ENCODE results near the gene EEFSEC. TPM values are rescaled to one million over a fixed set of nuclear protein-coding genes. Genes with fewer than 3 reads are reported as not detected.

Gene EEFSEC
- total RNA-seq, 1 experiment from 2014 or later = 6.1 TPM

DNA sequence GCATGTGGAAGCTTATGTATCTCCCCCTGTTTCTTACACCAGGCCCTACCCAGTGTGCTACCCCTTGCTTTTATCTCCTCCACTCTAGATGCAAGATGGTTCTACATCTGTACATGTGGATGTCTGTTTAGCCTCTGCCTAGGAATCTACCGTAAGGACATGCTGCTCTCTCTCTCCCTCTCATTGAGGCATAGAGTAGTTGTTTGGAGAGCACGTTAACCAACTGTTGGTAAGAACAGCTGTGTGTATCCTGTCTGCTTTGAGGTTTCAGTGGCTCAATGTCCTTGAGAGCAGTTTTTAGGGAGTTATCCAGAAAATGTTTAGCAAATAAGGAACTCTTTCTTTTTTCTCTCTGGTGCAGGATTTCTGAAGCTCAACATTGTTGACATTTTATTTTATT is 160.7 kb downstream of the EEFSEC start:
- DNase-seq (ENCODE audit: low spot score) = no peak

DNA sequence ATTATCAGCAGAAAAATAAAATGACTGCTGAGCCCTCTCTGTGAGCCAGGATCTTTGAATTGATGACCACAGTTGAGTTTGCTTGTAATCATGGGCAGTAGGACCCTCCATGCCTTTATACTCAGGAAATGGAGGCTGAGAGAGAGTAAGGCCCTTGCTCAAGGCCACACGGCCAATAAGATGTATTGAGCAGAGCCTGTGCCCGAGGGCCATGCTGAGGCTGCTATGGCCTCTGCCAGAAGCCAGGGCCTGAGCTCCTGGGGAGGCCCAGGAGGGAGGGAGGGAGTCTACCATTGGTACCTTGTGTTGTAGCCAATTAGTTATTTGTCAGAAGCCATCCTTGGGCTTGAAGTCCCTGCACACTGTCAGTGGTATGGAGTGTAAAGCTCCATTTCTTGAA is 162.0 kb downstream of the EEFSEC start:
- DNase-seq (ENCODE audit: low spot score) = no peak

DNA sequence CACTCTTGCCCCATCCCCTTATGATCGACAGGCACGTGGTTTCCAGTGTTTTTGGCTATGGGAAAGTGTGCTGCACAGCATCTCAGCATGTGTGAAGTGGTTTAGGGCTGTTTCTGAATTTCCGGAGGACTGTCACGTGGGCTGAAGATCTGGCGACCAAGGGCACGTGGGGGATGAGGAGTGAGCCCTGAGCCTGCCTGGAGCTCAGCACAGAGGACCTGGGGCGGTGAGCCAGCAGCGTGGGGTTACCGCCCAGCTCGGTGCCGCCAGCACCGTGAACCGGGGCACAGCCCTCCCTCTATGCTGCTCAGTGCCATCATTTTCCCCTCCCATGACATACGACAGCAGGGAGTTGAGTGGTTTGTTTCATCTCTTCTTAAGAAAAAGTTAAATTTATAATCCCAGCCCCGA is 163.2 kb downstream of the EEFSEC start:
- DNase-seq (ENCODE audit: low spot score) = no peak

DNA sequence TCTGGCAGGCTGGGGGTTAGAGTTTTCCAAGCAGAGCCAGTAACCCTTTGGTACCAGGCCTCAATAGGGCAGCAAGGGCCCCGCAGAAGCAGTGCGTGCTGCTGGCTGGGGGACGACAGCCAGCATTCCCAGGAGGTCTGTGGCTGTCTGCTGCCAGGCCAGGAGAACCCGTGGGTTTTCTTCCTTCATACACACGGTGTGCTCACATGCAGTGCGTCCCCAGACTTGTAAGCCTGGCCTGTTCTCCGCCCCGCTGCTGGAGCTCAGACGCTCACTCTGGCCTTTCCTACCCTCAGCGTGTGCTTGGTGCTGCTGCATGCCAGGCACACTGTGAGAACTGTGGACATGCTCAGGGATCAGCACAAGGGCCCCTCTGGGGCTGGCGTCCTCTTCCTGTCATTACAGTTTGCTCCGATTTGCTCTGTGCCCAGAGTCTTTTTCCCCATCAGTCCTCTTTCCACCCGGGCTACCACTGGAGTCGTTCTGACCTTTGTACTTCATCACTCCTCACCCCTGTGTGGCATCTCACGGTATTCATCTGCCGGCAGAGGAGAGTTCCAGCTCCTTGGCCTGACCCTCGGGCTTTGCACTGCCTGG is 163.9 kb downstream of the EEFSEC start:
- DNase-seq (ENCODE audit: low spot score) = no peak

DNA sequence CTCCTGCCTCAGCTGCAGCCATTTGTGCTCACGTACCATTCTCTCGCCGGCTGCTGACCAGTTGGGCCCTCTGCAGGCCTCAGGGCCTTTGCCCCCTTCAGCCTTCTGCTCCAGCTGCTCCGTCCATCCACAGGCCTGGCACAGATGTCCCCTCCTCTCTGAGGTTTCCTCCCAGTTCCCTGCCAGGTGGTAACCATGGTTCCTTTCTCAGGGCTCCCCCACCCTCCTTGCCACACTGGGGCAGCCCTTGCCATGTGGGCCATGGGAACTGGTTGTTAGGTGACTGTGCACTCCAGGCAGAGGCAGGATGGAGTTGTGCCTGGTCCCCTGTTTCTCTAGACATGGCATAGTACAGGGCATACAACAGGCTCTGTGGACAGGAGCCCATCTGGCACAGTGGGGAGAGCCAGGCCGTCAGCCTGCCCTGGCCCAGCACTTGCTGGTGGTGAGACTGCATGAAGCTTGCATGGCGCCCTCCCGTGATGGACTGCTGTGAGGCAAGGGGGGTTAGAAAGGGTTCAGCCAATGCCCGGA is 164.5 kb downstream of the EEFSEC start:
- DNase-seq (ENCODE audit: low spot score) = no peak

DNA sequence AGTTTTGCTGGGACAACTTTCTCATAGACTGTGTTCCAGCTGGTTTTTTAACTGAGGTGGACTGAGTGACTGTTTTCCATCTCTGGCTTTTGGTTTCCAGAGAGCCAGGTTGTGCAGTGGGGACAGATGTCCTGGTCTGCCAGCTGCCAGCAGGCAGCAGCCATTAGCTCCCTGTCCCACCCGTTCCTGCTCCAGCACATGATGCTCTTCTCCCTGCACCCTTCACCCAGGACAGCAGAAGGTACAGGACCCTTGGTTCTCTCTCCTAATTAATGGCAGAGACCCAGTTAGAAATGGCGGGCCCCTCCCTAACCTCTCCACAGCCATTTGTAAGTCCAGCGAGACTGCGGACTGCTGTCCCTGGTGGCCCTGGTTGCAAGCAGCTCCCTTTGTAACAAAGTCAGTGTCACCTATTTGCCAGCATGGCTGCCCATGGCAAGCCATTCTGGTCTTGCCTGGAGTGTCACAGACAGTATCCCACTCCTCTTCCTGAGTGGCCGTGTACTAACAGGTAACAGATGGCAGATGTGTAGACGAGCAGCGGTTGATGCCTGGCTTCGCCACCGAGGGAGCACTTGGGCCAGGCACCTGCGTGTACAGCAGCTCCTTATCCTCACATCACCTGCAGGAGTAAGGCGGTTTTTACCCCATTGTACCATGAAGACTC is 165.1 kb downstream of the EEFSEC start:
- DNase-seq (ENCODE audit: low spot score) = no peak

DNA sequence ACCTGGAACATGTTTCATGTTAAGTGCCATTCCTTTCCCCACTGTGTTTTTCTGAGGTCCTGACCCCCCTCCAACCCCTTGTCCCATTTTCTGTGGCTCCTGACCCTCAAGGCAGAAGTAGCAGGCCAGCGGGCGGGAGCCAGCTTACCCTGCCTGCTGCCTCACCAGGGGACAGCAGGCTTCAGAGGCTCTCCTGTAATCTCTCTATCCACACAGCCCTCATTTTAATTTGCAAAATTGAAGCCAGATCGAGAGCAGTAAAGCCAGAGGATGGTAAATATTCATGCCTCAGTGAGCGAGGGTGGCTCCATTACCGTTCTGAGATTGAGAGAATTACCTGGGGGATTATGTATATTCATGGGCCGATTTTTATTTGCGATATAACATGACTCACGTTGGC is 165.8 kb downstream of the EEFSEC start:
- DNase-seq (ENCODE audit: low spot score) = no peak

DNA sequence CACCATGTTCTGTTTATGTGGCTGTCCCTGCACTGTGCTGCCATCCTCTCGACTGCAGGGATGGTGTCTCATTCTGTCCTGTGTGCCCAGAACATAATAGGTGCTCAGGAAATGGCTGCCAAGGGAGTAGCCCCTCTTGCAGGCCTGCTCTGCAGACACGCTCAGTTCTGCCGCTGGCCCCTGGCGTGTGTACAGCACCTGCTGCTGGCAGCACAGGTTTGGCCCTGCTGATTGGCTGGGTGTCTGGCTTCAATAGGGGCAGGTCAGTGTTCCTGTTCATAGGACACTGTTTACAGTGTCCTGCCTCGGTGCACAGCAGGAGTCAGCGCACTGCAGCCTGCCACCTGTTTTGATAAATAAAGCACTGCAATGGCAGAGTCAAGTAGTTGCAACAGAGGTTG is 166.5 kb downstream of the EEFSEC start:
- no peak for DNase-seq (ENCODE audit: low spot score)

DNA sequence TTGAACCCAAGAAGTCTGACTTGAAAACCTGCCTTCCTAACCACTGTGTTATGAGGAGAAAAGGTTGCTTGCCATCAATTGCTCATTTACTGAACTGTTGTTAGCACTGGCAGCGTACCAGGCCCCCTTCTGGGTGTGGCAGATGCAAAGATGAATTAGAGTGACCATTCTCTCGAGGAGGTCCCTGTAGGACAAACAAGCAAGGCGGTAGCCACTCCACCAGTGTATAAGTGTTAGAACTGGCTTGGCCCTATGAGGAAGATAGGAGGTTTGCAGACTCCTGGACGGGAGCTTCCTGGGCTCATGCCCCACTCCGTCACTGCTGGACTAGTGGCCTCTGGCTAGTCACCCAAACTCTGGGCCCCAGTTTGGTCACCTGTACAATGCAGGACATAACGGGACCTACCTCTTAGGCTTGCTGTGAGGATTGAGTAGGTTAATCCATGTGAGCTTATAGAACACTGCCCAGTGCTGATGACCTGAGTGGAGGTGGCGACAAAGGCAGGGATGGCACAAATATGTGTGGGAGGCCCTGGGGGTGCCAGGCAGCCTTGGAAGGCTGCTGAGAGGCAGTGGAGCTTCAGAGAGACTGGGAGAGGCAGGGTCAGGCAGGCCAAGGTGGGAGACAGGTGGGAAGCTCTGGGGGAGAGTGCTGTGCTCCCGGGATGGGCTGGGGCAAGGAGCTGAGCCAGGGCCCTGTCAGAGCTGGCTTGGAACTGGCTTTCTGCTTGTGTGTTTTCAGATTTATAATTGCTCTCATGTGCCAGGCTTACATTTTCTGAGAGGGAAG is 167.5 kb downstream of the EEFSEC start:
- no peak for DNase-seq (ENCODE audit: low spot score)

DNA sequence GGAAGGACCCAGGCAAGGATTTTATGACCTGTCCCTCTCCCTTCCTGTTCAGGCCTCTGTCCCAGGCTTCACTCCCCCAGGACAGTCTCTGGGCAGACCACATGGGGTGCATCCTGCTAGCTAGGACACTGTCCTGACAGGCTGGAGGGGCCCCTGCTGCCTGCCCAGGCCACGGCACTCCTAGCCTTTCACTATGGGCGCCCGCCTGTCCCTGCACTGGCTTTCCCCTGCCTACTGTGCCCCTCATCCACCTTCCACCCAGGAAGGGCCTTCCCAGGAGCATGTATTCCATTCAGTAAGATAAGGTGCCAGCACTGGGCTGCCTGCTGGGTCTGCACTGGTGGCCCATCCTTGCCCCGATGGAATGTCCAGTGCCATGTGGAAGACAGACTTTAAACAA is 168.1 kb downstream of the EEFSEC start:
- no peak for DNase-seq (ENCODE audit: low spot score)

DNA sequence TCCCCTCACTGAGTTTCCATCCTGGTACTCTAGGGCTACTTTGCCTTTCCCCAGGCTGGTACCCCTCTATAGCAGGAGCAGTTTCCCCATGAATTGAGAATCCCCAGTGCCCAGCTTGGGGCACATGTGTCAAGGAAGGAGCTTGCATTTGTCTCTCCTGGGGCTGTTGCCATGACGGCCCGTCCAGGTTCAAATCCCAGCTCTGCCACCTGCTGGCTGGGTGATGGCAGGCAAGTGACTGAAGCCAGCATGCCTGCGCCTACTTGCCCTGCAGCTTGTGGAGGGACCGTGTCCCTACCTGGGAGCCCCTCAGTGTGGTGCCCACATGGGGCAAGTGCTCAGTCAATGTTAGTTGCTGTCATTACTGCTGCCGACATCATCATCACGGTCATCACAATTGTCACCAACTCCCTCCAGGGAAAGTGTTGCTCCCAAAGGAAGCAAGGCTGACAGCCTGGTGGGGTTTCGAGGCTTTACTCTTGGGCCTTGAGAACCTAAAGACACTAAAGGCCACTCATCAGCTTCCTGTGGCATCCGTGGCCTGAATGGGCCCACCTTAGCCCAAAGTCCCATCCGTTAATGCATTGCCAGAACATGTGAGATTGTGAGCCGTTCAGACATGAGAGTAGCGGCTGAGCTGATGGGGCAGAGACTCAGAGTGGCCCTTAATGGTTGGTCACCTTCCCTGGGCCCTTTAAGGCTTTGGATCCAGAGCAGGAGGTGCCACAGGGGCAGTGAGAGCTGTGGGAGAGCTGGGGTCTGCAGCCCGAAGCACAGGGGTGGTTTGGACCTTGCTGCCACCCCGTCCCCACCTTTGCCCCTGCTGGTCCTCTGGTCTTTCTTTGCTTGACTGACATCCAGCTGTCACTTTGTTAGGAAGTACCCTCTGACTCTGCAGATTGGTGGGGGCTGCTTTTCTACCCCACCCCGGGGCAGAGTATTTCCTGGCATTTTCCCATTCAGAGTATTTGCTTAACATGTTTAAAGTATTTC is 169.0 kb downstream of the EEFSEC start:
- peak; percentile 40 for DNase-seq (ENCODE audit: low spot score)

DNA sequence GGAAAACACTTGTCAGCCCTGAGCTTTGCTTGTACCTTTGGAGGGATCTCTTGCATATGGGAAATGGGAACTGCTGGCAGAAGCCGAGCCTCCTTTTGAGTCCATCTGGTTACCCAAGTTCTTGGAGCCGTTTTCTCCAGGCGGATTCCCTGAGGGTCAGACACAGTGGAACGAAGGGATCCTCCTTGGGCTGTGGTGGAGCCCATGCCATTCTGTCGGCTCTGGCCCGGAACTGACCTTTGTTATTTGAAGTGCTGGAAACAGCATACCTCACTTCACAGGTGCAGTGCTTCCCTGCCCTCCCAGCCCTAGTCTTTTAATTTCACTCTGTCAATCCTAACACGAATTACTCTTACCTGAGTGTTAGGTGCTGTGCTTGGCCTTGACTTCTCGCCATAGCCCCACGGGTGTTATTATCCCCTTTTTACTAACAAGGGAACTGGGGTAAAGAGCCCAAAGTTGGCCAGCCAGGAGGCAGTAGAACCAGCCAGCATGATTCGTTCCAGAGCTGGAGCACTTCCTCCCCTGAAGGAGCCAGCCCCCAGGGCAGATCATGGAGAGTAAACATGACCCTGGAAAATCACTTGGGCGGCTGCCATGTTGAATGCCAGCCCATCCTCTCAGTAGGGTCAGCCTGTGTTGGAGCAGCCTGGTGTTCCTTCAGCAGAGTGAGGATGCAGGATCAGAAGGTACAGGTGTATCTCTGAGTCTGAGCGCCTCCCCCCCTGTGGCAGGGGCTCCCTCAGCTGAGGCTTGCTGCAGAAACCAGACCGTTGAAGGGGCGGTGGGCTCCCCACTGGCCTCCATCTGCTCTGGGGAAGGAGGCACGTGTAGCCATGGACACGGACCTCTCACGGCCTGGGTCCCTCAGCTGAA is 170.2 kb downstream of the EEFSEC start:
- DNase-seq (ENCODE audit: low spot score) = no peak

DNA sequence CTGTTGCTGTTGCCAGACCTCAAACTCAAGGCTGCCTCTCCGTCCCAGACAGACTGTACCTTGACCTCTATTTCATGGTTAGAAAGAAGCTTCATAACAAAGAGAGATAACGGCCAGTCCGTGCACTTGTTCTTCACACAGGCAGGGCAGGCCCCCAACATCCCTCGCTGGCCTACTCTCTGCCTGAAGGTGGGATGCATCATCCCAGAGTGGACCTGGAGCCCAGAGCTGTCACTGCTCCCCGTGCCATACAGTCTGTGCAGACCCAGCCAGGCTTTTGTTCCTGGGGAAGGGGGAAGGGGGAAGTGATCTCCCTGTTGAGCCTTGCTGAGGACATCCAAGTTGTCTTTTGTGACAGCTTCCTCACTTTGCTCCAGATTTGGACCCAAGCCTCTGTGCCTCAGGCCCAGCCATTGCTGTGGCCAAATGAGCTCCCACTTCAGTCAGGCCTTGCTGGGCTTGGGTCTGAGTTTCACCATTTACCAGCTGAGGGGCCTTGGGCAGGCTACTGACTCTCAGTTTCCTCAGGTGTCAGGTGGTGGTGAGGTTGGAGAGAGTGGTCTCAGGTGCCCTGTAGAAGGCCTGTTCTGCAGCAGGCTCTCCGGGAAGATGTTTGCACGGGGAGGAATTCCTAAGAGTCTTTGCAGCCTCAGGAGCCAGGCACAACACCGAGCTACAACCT is 171.8 kb downstream of the EEFSEC start:
- no peak for DNase-seq (ENCODE audit: low spot score)

DNA sequence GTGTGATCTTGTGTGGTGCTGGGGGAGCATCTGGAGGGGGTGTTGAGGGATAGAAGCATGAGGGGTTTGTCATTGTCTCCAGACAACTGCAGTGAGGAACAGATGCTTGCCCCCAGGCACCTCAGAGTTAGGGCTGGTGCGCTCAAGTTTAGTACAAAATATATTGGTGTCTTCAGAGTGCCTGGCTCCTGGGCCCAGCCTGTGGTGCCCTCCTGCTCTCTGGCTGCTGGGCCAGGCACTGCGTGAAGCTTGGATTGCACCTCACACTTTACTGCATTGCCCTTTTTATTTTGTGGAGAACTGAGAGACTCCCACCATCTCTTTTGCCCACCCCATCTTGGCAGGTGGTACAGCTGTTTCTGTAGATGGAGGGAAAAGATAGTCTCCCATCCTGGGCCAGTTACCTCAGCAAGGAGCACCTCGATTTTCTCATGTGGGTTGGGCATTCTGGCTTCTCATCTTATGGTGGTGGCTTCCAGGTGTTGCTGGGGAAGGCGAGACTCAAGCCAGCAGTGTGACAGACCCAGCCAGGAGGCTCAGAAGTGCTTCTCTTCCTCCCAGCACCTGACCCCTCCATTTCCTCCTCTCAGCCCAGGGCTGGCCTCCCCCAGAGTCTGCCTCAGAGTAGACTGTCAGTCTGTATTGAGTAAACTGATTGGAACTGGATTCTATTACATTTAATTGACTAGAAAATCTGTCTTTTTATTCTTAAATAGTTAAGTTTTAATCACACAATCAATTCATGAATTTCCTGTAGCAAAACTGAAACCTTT is 173.0 kb downstream of the EEFSEC start:
- no peak for DNase-seq (ENCODE audit: low spot score)

DNA sequence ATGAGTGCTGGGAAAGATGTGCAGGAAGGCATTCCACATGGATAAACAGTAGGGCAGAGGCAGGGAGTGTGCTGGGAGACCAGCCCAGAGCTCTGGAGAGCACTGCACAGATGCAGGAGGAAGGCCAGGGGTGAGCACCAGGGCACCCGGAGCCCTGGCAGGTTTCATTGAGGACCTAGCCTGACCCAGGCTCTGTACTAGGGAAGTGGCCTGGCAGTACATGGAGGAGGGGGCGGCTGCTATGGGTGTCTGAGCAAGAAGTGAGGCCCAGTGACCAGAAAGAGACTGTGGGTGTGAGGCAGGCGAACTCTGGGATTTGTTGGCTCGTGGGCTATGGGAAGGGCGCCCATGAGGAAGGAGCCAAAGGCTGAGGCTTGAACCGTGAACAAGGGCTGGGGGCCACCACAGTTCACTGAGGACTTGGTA is 174.3 kb downstream of the EEFSEC start:
- no peak for DNase-seq (ENCODE audit: low spot score)

DNA sequence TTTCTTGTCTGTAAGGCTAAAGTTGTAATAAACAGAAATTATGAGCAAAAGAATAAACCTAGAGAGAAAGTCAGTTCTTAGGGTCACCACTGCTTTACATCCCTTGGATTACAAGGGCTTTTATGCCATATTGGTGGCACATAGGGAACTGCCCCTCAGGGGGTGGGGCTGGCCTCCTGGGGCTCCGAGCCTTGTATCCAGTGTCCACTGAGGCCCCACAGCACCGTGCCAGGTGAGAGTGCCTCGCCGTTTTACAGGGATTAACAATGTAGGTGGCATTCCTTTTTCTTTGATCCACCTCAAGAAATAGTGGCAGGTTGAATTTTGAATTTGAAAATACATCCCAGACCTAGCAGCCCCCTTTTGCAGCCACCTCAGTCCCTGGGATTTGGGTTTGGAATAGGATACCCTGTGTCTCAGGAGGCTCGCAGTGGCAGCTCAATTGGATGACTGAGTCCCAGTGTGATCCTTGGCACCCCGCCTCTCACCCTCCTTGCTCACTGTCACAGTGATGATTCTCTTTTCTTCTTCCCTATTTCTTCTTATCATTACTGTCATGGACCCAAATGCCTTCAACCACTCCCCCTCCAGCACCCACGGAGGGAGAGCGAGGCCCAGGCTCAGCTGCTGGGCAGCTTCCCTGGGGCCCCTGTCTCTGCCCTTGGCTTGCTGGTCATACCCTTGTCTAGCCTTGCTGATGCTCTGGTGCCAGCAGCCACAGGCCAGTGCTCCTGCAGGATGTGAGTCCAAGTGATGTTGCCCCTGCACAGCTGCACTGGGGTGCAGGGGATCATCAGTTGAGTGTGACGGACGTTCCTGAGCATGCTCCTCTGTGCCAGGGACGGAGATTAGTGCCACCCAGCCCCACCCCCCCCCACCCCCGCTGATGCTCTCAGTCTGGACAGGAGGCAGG is 175.5 kb downstream of the EEFSEC start:
- DNase-seq (ENCODE audit: low spot score) = no peak

DNA sequence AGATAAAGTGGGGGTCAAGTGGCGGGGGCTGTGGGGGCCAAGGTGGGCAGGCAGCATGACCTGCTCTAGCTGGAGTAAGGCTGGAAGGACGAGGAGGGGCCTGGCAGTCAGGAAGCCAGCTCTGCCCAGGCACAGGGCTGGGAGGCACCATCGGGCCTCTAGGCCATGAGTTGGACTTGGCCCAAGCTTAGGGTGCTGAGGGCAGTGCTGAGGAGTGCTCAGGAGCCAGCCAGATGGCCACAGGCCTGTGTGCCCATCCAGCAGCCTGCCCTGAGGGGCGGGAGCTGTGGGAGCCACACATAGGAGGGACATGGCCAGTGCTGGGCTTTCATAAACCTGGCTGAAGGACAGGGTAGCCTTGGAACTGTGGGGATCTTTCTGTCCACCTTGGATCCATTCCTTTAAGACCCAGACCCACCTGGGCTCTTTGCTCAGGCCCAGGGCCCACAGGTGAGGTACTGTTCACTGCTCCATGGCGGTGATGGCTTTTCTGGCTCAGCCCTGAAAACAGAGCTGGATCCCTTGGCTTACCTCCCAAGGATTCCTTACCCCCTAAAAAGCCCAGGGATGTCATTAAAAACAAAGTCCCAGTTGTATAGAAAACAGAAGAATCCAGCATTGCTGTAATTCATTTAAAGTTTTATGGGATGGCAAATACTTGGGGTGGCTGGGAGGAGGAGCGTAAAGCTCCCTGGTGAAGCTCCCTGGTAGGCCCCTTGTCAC is 176.4 kb downstream of the EEFSEC start:
- DNase-seq (ENCODE audit: low spot score) = no peak
